EH (cell line): Measurements from ENCODE around the gene GOLT1B.

Source experiments
- DNase-seq: peaks from one replicate; pipeline ENCODE4 v3.0.0-alpha.2; 2015; ENCODE audit warnings: low read depth

Gene GOLT1B

DNA sequence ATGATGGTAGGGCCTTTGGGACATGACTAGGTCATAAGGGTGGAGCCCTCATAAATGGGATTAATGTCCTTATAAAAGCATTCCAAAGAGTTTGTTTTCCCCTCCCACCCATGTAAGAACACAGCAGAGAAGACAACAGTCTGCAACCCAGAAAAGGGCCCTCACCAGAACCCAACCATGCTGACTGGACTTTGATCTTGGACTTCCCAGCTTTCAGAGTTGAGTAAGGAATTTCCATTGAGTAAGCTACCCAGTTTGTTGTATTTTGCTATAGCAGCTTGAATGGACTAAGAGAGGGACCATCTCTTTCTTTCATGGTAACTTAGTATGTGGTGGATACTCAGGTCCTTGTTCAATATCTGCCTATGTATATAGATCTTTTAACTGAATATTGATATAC is 21.6 kb downstream of the GOLT1B start:
- no peak for DNase-seq

DNA sequence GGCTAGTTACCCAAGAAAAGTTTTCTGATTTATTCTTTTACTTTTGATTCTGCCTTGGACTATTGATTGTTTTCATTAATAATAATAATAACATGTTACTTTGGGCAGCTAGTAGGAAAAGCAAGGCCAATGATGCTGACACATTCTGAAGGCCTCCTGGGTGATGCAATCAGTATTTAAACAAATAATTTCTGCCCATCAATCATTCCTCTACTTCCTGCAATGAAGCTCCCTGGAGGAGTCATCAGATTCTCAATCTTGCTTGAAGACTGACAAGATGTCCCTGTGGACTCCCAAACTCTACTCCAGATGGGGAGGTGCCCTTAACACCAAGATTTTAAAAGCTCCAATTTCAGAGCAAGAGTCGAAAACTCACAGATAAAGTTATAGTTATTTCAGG is 24.5 kb downstream of the GOLT1B start, which contains the start of gene SPX:
SPX (plus strand) TSS at position 244 of the 400 bp plus-strand sequence. CDS start 177 bp downstream, outside the sequence.
- DNase-seq = peak; percentile 41

DNA sequence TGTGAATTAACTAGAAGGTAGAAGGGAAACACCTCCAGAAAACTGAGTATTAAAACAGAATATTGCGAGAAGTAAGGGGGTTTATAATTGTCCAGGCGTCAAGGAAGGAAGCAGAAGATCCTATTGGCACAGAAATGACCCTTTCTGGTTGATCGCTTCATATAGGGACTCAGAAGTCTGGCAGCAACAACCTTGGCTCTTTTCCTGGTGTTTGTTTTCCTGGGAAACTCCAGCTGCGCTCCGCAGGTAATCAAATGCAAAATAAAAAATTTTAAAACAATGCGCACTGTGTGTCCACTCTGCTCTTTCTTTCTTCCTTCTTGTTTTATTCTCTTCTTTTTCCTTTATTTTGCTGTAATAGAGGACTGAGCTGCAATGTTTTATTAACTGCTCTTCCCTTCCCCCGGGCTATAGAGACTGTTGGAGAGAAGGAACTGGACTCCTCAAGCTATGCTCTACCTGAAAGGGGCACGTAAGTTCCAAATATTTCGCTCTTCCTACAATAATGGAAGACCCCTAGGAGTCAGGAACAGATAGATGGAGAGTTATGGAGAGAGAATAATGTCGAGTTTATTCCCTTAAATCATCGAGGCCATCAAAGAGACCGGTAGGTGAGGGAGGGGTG is 25.2 kb downstream of the GOLT1B start:
- no peak for DNase-seq

DNA sequence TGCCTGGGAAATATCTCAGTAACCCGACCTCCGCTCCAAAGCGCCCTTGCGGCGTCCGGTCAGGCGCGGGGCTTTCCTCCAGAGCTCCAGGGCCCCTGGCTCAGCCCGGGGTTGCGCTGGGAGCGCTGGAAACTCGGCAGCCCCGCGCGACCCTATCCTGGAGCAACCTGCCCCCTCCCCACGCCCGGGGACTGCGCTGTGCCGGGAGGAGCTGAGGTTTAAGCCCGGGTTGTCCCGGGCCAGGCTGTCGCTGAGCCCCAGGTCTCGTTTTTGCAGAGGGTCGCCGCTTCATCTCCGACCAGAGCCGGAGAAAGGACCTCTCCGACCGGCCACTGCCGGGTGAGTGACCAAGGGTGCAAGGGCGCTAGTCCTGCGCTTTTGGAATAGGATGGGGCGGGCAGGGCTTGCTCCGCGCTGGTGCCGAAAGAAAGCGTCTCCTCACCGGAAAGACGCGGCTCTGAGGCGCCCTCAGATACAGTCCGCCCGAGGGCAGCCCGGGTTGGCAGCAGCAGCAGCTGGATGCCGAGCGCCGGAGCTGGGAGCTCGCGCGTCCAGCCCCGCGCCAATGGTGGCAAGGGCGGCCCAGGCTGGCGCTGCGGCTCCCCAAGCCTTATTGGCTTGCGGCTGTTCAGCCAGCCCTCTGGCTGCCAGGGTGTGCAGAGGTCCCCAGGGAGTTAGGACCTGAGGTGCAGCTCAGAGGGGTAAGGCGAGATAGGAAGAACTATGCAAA is 26.0 kb downstream of the GOLT1B start:
- peak; percentile 67 for DNase-seq

DNA sequence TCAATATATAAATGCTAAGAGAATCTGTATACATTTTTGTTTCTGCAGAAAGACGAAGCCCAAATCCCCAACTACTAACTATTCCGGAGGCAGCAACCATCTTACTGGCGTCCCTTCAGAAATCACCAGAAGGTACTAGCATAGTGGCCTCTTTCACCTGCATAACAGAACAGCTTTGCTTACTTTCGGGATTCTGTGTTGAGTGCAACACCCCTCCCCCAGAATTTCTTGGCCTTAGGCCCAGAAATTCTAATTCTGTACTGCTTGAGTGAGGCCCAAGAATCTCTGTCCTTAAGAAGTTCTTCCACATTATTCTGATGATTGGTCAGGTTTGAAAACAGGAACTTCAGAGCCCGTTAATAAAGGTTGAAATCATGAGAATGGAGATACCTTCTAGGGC is 27.4 kb downstream of the GOLT1B start:
- DNase-seq = no peak

DNA sequence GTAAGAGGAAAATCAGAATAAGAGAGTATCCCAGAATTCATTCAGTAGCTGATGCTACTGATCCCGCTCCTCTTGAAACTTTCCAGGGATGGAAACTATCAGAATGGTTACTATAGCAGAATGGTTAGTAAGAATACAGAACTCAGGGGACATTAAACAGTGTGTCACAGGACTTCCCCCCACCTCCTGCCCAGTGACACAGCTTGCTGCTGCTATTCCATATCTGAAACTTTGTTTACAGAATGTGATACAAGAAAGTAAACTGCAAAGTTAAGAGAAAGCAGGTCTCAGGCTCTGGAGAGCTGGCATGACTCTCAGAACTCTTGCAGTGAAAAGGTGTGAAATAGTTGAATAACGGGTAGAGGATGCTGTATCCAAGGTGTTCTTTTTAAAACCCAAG is 27.9 kb downstream of the GOLT1B start:
- DNase-seq = no peak

DNA sequence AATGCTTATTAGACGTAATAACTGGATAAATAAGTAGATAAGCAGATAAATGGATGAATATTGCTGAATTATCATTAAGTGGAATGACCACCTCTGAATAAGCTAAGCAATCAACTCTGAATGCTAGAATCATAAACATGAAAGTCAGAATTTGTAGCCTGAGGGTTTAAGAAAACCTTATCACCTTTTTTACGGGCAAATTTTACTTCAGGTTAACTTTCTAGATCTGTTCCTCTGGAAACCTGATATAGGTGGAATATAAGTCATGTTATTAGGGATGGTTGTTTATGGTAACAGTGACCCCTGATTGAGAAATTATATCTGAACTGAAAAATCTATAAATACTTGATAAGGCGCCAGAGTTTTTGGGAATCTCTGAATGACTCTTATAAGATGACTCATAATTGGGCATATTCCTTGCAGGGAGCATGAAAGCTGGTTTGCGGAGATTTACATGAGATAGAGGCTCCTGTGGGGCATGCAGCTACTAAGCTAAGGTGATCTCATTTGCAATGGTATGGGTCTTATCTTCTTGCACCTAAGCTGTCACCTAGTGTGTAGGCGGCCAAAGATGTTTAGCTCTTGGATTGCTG is 36.6 kb downstream of the GOLT1B start:
- DNase-seq = no peak

DNA sequence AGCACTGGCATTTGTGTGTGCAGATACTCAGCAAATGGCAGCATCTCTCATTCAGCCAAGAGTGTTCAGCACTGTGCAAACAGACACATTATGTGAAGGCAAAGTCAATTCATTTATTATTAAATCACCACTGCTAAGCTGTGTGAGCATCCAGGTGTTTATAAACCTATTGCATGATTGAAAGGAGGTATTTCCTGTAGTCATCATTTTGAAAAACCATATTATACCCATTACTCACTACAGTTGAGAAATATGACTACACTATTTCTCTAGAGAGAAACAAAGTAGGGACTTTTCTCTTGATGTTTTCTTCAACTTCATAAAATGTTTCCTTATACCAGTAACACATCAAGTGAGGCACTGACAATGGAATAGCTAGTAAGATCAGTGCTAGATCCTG is 38.2 kb downstream of the GOLT1B start:
- no peak for DNase-seq

DNA sequence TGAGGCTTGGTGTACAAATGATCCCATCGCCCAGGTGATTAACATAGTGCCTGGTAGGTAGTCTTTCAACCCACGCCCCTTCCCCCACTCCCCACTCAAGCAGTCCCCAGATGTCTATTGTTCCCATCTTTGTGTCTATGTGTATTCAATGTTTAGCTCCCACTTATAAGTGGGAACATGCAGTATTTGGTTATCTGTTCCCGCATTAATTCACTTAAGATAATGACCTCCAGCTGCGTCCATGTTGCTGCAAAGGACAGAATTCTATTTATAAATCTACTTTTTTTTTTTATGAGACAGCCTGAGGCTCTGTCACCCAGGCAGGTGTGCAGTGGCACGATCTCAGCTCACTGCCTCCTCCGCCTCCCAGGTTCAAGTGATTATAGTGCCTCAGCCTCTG is 40.2 kb downstream of the GOLT1B start:
- DNase-seq = no peak

DNA sequence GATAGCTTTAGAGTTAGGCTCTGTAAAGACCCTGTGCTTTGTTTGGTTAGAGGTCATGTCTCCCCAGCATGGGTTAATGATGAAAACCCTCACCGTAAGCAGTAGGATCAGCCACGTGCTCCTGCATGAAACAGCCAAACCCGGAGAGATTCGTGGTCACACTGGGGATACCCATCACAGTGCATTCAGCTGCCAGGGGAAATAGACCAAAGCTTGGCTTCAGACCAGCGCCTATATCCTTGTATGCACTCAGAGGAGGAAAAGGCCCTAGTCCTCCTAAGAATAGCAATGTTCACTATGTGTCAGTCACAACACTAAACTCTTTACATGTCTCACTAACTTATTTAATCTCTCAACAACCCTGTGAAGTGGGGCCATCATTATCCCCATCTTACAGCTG is 40.8 kb downstream of the GOLT1B start:
- no peak for DNase-seq

DNA sequence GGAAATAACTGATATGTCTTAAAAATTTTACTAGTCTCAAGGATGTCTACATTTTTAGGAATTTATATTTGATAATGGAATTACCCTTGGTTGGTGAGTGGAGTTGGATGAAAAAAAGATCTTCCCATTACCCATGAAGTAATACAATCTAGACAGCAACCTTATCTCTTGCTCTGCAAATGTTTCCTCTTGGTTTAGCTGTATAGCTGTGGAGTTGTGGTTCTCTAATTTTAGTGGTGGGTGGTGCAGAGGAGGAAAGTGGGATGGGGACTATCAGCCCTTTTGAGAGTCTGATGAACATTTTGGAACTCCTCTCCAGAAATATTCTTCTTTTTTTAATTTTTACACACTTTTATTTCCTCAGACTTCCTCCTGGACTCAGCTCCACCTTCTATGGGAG is 41.6 kb downstream of the GOLT1B start:
- DNase-seq = no peak

DNA sequence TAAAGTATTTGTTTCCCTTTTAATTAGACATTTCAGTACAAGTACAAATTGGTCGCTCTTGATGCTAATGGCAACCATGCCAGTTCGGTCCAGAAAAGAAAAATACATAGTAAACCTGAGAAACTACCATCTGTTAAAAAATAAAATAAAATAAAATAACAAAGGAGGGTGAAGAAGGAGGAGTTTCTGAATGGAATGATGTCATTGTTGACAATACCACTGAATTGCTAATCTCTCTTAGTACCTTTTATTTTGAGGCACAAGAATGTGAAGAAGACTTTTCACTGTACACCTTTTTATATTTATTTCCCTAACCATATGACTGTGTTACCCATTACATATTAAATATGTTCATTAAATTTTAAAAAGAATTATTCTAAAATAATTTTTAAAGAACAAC is 44.0 kb downstream of the GOLT1B start:
- DNase-seq = no peak

DNA sequence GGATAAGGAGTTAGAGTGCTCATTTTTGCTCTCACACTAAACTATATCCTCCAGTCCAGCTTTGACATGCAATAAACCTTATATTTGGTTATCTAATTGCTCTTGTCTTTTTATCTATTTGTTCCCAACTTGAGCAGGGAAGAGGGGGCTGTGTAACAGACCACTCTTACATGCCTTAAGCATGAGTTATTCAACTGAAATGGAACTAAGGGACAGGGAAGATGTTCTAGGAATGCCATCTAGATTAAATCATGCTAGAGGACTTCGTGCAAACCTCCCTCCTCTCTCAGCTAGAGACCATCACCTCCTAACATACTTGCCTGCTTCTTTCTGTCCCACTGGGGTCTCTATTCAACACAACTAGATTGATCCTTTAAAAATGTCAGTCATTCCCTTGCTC is 45.1 kb downstream of the GOLT1B start:
- peak; percentile 24 for DNase-seq

DNA sequence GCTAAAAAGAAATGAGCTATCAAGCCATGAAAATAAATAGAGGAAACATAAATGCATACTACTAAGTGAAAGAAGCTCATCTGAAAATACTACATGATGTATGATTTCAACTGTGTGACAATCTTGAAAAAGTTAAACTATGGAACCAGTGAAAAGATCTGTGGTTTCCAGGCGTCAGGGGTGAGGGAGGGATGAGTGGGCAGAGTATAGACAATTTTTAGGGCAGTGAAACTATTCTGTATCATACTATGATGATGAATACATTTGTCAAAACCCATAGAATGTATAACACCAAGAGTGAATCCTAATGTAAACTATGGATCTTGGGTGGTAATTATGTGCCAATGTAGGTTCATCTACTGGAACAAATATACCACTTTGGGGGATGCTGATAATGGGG is 45.8 kb downstream of the GOLT1B start:
- no peak for DNase-seq

DNA sequence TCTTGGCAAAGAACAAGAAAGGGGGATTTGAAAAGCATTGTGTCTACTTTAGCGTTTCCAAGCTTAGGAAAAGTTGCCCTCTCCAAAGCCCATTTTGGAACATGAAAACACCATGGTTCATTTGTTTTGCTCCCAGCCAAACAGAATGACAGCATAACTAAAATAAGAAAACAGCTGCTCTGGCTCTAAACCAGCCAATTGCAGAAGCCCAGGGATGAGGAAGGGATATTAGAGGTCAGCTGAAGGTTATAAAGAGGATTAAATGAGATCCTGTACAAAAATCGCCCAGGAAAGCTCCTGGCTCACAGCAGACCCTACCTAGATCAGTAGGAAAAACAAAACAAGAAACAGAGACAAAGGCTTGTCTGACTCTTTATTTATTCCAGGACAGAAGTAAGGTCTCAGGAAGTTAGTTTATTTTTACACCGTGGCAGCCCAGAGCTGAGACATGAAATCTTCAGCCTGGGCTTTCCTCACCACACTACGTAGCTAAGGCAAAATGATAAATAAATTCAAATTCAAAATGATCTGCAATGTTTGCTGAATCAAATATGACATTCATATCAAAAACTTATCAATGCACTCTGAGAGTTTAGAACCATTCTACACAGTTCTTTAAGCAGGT is 50.4 kb downstream of the GOLT1B start:
- no peak for DNase-seq

DNA sequence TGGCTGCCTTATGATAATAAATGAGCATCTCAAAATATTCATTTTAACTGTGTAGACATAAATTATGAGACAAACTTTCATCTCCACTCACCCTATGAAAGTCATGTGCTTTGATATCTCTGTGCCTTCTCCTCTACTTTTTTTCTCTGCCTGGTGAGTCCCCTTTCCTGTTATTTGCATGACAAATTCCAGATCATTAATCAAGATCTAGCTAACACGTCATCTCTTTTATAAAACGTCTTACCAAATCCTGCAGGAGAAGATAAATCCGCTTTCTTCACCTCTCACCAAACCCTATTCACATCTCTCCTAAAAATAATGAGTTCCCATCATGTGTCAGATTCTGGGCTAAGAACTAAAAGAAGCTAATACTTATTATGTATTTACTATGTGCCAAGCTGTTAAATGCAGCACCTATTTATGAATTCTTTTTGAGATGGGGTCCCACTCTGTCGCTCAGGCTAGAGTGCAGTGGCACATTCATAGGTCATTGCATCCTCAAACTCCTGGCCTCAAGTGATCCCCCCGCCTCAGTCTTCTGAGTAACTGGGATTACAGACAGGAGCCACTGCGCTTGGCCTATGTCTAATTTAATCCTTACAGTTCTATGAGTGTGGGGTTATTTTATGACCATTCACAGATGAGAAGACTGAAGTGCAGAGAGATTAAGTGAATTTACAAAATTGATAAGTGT is 51.2 kb downstream of the GOLT1B start:
- DNase-seq = no peak

DNA sequence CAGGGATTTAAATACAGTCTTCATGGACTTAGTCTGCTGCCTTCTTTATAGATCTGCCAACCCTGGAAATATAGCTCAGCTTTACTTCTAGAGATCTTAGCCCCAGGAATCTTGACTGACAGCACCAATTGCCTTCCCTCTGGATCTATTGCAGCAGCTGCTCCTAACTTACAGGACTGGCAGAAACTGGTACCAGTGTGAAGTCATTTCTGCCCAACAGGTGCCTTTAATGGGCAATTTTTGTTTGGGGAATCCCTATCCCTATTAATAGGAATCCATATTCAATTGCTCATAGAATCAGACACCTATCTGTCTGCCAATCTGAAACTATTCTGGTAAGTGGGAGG is 51.7 kb downstream of the GOLT1B start:
- DNase-seq = no peak

DNA sequence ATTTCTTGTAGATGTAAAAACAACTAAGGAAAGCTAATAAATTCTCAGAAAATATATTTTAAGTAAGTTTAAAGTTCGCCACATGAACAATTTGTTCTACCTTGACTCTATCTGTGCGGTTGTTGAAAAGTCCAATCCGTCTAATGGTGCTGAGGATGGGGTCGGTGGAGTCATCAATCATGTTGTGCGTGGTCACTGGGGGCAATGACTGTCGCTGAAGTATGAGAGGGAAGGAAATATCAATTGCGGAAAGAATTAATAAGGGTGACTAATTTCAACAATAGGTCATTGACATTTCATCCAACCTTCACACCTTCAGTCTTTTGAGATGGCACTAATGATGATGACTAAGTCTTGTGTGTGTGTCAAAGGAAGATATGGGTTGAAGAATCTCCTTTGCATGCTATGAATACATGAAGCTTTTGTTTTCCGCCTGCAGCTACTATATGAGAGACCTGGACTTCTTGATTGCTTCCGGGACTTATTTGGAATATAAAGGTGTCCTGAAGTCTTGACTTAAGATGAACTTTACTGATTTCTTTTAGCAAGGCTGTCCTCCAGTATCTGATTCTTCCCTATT is 56.6 kb downstream of the GOLT1B start:
- DNase-seq = no peak

DNA sequence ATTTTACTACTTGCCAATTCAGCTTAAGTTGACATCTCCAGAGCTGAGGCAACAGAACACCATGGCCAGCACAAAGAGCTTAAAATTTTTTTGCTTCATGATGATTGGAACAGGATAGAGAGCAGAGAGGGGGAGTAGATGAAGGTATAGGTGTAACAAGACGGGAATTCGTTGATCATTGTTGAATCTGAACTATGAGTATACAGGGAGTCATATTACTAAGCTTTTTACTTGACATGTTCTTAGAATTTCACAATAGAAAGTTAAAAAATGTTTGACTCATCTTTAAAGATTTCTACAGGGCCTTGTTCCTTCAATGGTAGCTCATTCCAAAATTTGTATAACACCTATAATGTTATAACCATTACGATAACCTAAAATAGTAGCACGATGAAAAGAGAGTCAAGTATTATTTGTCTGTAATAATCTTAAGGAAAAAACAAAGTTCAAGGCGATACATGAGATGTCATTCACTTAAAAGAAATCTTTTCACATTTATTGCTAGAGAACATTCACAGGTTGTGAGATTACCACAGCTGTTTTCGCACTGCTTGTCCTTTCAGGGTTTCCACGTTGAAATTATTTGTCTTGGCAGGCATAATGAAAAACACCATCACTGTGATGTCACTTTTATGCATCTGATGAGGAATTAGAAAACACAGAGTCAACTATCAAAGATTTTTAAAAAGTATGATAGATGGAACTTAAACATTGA is 58.4 kb downstream of the GOLT1B start:
- DNase-seq = peak; percentile 11

DNA sequence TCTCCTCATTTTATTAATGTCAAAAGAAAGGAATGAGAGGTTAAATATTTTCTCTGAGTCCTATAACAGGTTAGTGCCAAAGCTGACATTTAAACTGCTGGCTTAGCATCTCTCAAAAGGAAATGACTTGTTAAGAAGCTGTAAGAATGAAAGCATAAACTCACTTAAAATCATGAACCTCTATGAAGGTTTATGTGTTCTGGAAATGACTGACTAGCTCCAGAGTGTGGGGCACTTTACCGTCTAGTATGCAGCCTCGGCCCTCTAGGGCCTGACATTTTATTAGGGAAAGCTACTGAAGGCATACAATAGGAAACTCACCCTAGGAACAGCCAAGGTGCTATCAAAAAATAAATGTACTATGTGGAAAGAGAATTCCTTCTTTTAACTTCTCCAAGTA is 59.6 kb downstream of the GOLT1B start:
- DNase-seq = no peak

DNA sequence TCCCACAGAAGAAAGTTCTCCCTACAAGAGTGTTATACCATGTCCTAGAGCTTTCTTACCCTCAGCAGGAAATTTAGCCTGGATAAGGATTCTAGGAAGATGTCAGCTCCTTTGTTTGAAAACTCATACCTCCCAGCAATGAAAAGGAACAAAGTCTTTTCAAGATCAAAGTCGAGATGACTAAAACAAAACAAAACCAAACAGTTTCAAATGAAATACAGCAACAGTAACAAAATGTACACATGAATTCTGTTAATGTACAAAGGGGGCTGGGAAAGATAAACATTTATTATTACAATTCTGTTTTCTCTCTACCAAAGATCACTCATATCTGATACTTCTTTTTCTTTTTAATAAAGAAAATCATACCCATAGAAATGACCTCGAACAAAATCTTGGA is 61.3 kb downstream of the GOLT1B start:
- no peak for DNase-seq
